ENCODE measurements around the gene ATG2A. TPM values are rescaled to one million over a fixed set of nuclear protein-coding genes. Genes with fewer than 3 reads are reported as not detected.
A peak's percentile ranks its signal among the peaks of the same experiment; 100 is the strongest.

ATG2A gene
- total and polyA plus RNA-seq, 10 donors, result 14.3 to 57.3 (median 34.0) TPM

DNA sequence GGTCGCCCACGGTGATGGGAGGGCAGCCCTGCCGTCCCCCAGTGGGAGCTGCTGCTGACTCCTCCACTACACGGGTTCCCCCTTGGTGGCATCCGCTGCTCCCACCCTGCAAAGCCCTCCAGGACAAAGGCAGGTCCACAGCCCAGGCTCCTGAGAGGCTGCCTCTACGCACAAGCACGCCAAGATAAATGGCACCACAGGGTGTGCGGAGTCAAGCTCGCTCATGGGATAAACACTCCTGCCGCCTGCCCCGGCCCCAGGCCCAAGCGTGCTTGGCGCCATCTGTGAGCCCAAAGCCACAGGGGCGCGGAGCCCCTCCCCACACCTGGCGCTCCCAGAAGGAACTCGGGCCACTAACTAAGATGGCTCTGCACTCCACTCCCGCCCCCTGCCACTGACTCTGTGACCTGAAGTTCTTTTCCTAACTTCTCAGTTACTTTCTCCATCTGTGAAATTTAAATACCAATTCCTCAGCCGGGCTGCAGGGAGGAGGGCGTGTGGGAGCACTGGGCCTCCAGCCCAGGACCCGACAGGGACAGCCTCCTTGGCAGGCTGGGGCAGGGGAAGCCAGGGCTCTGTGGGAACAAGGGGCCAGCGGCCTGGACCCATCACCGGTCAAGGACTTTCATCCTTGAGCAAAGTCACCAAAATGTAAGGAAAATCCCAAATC lies 53.5 kb downstream of the ATG2A start:
- TF ChIP-seq POLR2AphosphoS5 (IDR thresholded peaks at IDR 0.05) (peak in 2 of 3 donors; percentile 37 to 43), POLR2A (IDR thresholded peaks at IDR 0.05) (no peak)
- Histone ChIP-seq H3K27me3 (replicated peaks in 1 of 7) (no peaks in the 10 kb centered on the region), H3K27ac (peak overlapping the region; percentile 23 to 98 (median 92)), H3K4me3 (peak overlapping the region in 3 of 8 donors; percentile 6 to 57 (median 6)), H3K36me3 (peaks cover 0 to 63% (median 16%) of the 10 kb centered on the region in 6 donors), H3K4me1 (peaks cover 91 to 100% (median 100%) of the 10 kb centered on the region in 6 donors), H3K9me3 (no peaks in the 10 kb centered on the region)
- WGBS, 5 donors, result 69 to 85% (median 79%) methylated on average over 17 to 23 of the region's 23 CpGs
- intact Hi-C loops (cut with DNase I; ENCODE audit: low total_unique reads), result no loop called here
- DNase-seq, result peak; percentile 76

DNA sequence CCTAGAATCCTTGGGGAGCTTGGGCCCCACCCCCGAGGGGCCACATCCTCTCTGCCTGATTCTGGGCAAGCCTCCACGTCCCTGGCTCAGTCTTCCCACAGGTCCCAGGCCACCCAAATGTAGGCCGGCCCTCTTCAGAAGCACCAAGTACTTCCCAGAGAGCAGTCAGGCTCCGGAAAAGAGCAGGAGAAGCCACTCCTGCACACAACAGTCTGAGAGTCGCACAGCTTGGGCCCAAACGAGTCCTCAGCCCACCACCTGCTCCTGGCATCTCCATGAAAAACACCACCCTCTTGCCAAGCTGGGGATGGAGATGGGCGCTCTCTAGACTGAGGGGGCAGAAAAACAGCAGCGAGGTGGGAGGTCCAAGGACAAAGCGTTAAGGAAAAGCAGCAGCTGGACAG lies 54.0 kb downstream of the ATG2A start:
- Histone ChIP-seq H3K36me3 (peaks cover 0 to 63% (median 13%) of the 10 kb centered on the region in 6 donors), H3K9me3 (no peaks in the 10 kb centered on the region), H3K27me3 (replicated peaks in 1 of 7) (no peaks in the 10 kb centered on the region), H3K4me3 (peak overlapping the region in 1 of 8 donors; percentile 57), H3K27ac (peak overlapping the region; percentile 23 to 98 (median 92)), H3K4me1 (peaks cover 91 to 100% (median 100%) of the 10 kb centered on the region in 6 donors)
- 48 to 64% (median 61%) methylated on average over 5 to 9 of the region's 9 CpGs for WGBS, 5 donors
- intact Hi-C loops (cut with DNase I; ENCODE audit: low total_unique reads), result no loop called here
- DNase-seq, result no peak
- no peak for TF ChIP-seq POLR2A (IDR thresholded peaks at IDR 0.05)
- TF ChIP-seq POLR2AphosphoS5 (IDR thresholded peaks at IDR 0.05), result peak in 1 of 3 donors; percentile 17
- TF ChIP-seq, protein P1, sequence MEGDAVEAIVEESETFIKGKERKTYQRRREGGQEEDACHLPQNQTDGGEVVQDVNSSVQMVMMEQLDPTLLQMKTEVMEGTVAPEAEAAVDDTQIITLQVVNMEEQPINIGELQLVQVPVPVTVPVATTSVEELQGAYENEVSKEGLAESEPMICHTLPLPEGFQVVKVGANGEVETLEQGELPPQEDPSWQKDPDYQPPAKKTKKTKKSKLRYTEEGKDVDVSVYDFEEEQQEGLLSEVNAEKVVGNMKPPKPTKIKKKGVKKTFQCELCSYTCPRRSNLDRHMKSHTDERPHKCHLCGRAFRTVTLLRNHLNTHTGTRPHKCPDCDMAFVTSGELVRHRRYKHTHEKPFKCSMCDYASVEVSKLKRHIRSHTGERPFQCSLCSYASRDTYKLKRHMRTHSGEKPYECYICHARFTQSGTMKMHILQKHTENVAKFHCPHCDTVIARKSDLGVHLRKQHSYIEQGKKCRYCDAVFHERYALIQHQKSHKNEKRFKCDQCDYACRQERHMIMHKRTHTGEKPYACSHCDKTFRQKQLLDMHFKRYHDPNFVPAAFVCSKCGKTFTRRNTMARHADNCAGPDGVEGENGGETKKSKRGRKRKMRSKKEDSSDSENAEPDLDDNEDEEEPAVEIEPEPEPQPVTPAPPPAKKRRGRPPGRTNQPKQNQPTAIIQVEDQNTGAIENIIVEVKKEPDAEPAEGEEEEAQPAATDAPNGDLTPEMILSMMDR (IDR thresholded peaks at IDR 0.05 in 8 of 11, conservative IDR thresholded peaks at IDR 0.05 in 3 of 11), result no peak

DNA sequence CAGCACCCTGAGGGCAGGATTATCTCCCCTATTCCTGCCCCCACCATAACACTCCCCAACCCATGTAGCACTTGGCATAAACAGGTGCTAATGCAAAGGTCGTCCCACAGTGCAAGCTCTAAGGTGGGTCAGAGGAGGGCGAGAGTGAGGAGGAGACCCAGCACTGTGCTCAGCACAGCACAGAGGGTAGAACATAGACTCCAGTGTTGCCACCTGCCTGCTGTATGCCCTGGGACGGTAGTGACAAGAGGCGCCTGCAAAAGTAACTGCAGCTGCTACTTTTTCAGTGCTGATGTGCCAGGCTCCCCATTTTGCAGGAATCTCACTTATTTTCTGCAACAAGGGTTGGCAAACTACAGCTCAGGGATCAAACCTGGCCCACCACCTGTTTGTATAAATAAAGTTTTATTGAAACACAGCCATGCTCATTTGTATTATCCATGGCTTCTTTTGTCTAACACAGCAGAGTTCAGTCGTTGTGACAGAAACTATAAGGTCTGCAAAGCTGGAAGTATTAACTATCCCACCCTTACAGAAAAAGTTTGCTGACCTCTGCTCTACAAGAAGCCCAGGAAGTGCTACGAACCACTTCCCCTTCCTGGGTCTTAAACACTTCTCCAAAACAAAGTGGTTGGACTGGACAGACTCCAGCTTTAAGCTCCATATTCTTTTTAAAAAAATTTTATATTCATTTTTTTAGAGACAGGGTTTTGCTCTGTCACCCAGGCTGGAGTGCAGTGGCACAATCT lies 55.6 kb downstream of the ATG2A start:
- DNase-seq, result peak; percentile 70
- peak overlapping the region in 3 of 8 donors; percentile 0 to 57 (median 2) for H3K4me3 ChIP-seq
- WGBS, 5 donors, result 53 to 56% (median 54%) methylated on average over 6 of the region's 6 CpGs
- H3K9me3 ChIP-seq, result no peaks in the 10 kb centered on the region
- H3K27me3 ChIP-seq (replicated peaks in 1 of 7), result no peaks in the 10 kb centered on the region
- intact Hi-C loops (cut with DNase I; ENCODE audit: low total_unique reads), result no loop called here
- H3K36me3 ChIP-seq, result peaks cover 0 to 63% (median 14%) of the 10 kb centered on the region in 6 donors
- TF ChIP-seq POLR2A (IDR thresholded peaks at IDR 0.05), result no peak
- TF ChIP-seq, protein P1 (IDR thresholded peaks at IDR 0.05 in 8 of 11, conservative IDR thresholded peaks at IDR 0.05 in 3 of 11), result no peak
- no peak for TF ChIP-seq POLR2AphosphoS5 (IDR thresholded peaks at IDR 0.05)
- peaks cover 96 to 100% (median 100%) of the 10 kb centered on the region in 6 donors for H3K4me1 ChIP-seq
- H3K27ac ChIP-seq, result peak overlapping the region; percentile 23 to 98 (median 92)

DNA sequence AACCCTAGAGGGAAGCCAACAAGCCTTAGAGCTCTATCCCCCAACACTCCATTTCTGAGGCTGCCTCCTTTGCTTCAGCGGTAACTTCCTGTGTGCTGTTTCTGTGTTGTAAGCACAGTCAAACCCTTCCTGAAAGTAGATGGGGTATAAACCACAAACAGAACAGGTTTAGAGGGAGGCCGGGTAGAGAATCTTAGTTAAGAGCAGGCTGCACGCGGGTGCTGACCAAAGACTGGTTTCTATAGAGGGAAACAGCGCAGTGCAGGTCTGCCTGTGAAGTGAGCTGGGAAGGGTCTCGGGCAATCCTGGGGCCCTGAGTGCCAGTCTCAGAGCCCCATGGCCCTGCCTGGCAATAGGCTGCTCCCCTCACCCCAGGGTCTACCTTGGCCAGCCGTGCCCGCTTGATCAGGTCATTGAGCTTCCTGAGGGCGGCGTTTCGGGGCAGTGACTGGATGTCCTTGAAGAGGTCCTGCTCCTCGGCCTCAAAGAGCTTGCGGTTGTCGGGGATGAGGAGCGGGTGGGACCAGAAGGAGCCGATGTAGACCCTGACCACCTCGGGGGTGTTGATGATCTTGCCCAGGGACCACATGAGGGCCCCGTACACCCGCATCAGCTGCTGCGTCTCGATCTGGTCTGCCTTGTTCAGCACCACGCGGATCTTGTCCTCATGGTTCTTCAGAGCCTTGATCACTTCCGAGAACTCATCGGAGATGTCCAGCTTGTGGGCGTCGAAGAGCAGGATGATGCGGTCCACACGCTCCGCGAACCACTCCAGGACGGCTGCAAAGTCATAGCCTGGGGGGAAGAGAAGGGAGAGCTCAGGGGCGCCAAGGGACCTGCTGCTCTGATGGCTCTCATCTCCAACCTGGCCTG lies 57.2 kb downstream of the ATG2A start:
- Histone ChIP-seq H3K9me3 (no peaks in the 10 kb centered on the region), H3K27me3 (replicated peaks in 1 of 7) (no peaks in the 10 kb centered on the region), H3K36me3 (peaks cover 0 to 75% (median 27%) of the 10 kb centered on the region in 6 donors), H3K4me1 (peaks cover 98 to 100% (median 100%) of the 10 kb centered on the region in 6 donors), H3K27ac (peak overlapping the region; percentile 85 to 98 (median 92)), H3K4me3 (peak overlapping the region in 5 of 8 donors; percentile 7 to 57 (median 17))
- WGBS, 5 donors, result 53 to 63% (median 57%) methylated on average over 28 to 33 of the region's 33 CpGs
- DNase-seq, result peak; percentile 88
- TF ChIP-seq, protein P1 (IDR thresholded peaks at IDR 0.05 in 8 of 11, conservative IDR thresholded peaks at IDR 0.05 in 3 of 11), result no peak
- TF ChIP-seq POLR2A (IDR thresholded peaks at IDR 0.05), result peak in 1 of 3 donors; percentile 46
- peak; percentile 52 to 87 (median 72) for TF ChIP-seq POLR2AphosphoS5 (IDR thresholded peaks at IDR 0.05)
- intact Hi-C loops (cut with DNase I; ENCODE audit: low total_unique reads), result no loop called here
